Measurements from ENCODE around the gene PRDM15.

GRCh38 chr21:41815652-41816582, 63.2 kb downstream of the PRDM15 start:
- TF ChIP-seq REST (IDR thresholded peaks at IDR 0.05; ENCODE audit: low read depth) (no peak), RAD21 (IDR thresholded peaks at IDR 0.05; ENCODE audit: low read depth) (no peak), TAF1 (IDR thresholded peaks at IDR 0.05; ENCODE audit: low read depth) (no peak), USF1 (IDR thresholded peaks at IDR 0.05) (no peak), CEBPB (IDR thresholded peaks at IDR 0.05) (no peak), TCF12 (IDR thresholded peaks at IDR 0.05; ENCODE audit: low read depth) (no peak), EP300 (IDR thresholded peaks at IDR 0.05; ENCODE audit: borderline replicate concordance) (no peak), YY1 (IDR thresholded peaks at IDR 0.05; ENCODE audit: low read depth) (no peak), MAX (IDR thresholded peaks at IDR 0.05) (no peak), CREB1 (IDR thresholded peaks at IDR 0.05; ENCODE audit: low read depth) (no peak), FOXM1 (IDR thresholded peaks at IDR 0.05; ENCODE audit: borderline replicate concordance, low read depth) (no peak)

All from Ishikawa (cell line).